HG03565 (cell line): Measurements from ENCODE around the gene NAP1L3.
A peak's percentile ranks its signal among the peaks of the same experiment; 100 is the strongest.

Source experiments
- ATAC-seq: cut with Tn5 transposase; IDR thresholded peaks from one replicate; pipeline ENCODE4 v1.9.1; 2021; ENCODE audit warnings: mild to moderate bottlenecking, moderate library complexity; ENCODE audit not compliant: unreplicated experiment

Gene NAP1L3, protein sequence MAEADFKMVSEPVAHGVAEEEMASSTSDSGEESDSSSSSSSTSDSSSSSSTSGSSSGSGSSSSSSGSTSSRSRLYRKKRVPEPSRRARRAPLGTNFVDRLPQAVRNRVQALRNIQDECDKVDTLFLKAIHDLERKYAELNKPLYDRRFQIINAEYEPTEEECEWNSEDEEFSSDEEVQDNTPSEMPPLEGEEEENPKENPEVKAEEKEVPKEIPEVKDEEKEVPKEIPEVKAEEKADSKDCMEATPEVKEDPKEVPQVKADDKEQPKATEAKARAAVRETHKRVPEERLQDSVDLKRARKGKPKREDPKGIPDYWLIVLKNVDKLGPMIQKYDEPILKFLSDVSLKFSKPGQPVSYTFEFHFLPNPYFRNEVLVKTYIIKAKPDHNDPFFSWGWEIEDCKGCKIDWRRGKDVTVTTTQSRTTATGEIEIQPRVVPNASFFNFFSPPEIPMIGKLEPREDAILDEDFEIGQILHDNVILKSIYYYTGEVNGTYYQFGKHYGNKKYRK

DNA sequence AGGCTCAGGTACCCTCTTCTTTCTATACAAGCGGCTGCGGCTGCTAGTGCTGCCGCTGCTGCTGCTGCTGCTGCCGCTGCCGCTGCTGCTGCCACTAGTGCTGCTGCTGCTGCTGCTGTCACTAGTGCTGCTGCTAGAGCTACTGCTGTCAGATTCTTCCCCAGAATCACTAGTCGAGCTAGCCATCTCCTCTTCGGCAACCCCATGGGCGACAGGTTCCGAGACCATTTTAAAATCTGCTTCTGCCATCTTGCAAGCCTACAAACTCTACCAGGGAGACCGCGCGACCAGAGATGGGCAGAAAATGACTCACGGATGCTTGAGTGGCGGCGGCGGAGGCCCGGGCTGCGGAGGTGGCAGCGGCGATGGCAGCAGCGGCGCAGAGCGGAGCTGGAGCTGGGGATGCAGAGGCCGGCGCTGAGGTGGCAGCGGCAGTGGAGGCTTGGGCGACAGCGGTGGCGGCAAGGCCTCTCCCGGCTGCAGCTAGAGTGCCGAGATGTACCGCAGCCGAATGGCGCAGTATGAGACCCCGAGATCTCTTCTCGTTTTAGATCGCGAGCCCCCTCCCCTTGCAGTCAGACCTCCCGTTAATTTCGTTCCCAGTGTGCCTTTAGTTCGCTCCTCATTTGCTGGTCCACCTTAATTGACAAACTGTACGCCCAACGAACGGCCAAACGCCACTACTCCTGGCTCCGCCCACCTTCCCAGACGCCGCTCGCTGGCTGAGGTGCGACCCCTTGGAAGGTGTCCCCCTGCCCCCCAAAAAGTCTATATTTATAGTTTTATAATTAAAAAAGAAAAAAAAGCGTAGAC, at the start of gene NAP1L3:
Gene NAP1L3, minus strand, starts transcription at position 523 of the 813 bp plus-strand sequence. Its CDS starts 274 bp downstream, at position 249.
- ATAC-seq = peak; percentile 46

GRCh38 chrX:93711076-93711475, 37.7 kb upstream of the NAP1L3 start:
- ATAC-seq = no peak

GRCh38 chrX:93703701-93704100, 30.3 kb upstream of the NAP1L3 start:
- no peak for ATAC-seq

GRCh38 chrX:93695981-93696380, 22.6 kb upstream of the NAP1L3 start:
- ATAC-seq = no peak

- ATAC-seq = no peak
Measured at GRCh38 chrX:93673869-93674271, 492 bp upstream of the NAP1L3 start, which contains the start of gene FAM133A. FAM133A (plus strand) TSS chrX:93674206; CDS start chrX:93709420, 35,214 bp downstream.

GRCh38 chrX:93660575-93660974, 12.8 kb downstream of the NAP1L3 start:
- no peak for ATAC-seq

- no peak for ATAC-seq
Measured at GRCh38 chrX:93649381-93649780, 24.0 kb downstream of the NAP1L3 start.

- ATAC-seq = no peak
Measured at GRCh38 chrX:93637591-93637990, 35.8 kb downstream of the NAP1L3 start.
